Thoracic aorta (tissue), 2 donors: ENCODE measurements around the gene TMEM270. TPM values are rescaled to one million over a fixed set of nuclear protein-coding genes. Genes with fewer than 3 reads are reported as not detected.

ENCODE experiments used
- ATAC-seq: fragments of 150-250 bp; one replicate; pipeline ENCODE4 v1.8.0; 2017; ENCODE audit warnings: low read depth; ENCODE audit not compliant: insufficient number of reproducible peaks, low FRiP score
- DNase-seq: peaks from one replicate; pipeline ENCODE4 v3.0.0-alpha.2; 2020; ENCODE audit warnings: low spot score
- H3K27ac ChIP-seq, 2 donors: fragments of 200-600 bp; sonication (generic); 1 replicate in 1 of 2; 2 replicates in 1 of 2; pipeline ENCODE4 v1.5.1; 2016; ENCODE audit warnings: mild to moderate bottlenecking in 2 of 2, moderate library complexity in 2 of 2
- H3K27me3 ChIP-seq: fragments of 200-600 bp; sonication (generic); replicated peaks from 2 replicates; pipeline ENCODE4 v1.6.0; 2016; ENCODE audit warnings: mild to moderate bottlenecking; ENCODE audit not compliant: insufficient read depth
- H3K36me3 ChIP-seq: fragments of 200-600 bp; sonication (generic); one replicate; pipeline ENCODE4 v1.5.1; 2016
- H3K4me1 ChIP-seq, 2 donors: fragments of 200-600 bp; sonication (generic); 1 replicate in 1 of 2; 2 replicates in 1 of 2; pipeline versions ENCODE4 v1.5.1 to v1.6.0; 2016; ENCODE audit warnings: low read depth in 2 of 2, mild to moderate bottlenecking in 1 of 2; ENCODE audit not compliant: control insufficient read depth in 1 of 2
- H3K4me3 ChIP-seq: fragments of 200-600 bp; sonication (generic); 2 replicates; pipeline ENCODE4 v1.5.1; 2016; ENCODE audit warnings: mild to moderate bottlenecking
- H3K9me3 ChIP-seq: fragments of 200-600 bp; sonication (generic); 2 replicates; pipeline ENCODE4 v1.5.1; 2016
- CTCF ChIP-seq: fragments of 200-600 bp; sonication (generic); IDR thresholded peaks from one replicate; pipeline ENCODE4 v1.5.1; 2019; ENCODE audit warnings: antibody characterized with exemption
- total RNA-seq, 2 donors: library from RNA; depleted of rRNA; stranded (reverse); fragments of >200 nt; gene quantifications; one replicate each; pipeline versions ENCODE4 v1.1.0 to v1.2.3, GENCODE V29; 2016

TMEM270 gene
- total RNA-seq, 2 donors from 2014 or later, result not detected

DNA sequence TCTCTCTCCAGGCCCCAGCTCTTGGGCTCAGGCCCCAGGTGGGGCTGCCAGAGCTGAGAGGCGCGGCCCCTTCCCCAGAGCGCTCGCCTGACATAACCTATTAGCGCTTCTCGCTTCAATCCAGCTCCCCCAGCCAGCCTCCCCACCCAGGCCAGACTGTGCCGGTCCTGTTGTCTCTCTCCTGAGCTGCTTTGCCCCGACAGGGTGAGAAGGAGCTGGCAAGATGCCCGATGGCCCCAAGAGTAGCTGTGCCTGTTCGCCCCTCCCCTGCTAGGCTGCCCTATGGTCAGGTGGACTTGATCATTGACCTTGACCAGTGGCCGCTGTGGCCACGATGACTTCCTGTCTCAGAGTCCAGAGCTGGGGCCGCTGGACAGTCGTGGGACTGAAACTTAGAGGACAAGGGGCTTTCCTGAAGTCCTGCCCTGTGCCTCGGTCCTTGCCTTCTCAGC is 9.1 kb downstream of the TMEM270 start:
- Histone ChIP-seq H3K9me3 (no peaks in the 10 kb centered on the region), H3K27me3 (no peaks in the 10 kb centered on the region), H3K27ac (peak overlapping the region; percentile 93 to 96), H3K4me3 (no peak overlapping the region), H3K4me1 (peaks cover 25 to 63% of the 10 kb centered on the region in 2 donors), H3K36me3 (no peaks in the 10 kb centered on the region)
- no peak for DNase-seq
- no peak for ATAC-seq
- no peak for TF ChIP-seq CTCF

GRCh38 chr7:73871163-73872011 is 10.4 kb downstream of the TMEM270 start:
- ATAC-seq (no peak), DNase-seq (no peak)
- H3K27me3 ChIP-seq, result no peaks in the 10 kb centered on the region
- peak overlapping the region; percentile 93 to 96 for H3K27ac ChIP-seq
- no peak for TF ChIP-seq CTCF
- H3K4me1 ChIP-seq, result peaks cover 25 to 63% of the 10 kb centered on the region in 2 donors
- H3K9me3 ChIP-seq, result no peaks in the 10 kb centered on the region
- H3K36me3 ChIP-seq, result no peaks in the 10 kb centered on the region
- no peak overlapping the region for H3K4me3 ChIP-seq

GRCh38 chr7:73872056-73872908 is 11.3 kb downstream of the TMEM270 start:
- peaks cover 25 to 71% of the 10 kb centered on the region in 2 donors for H3K4me1 ChIP-seq
- no peaks in the 10 kb centered on the region for H3K9me3 ChIP-seq
- peak overlapping the region; percentile 93 to 96 for H3K27ac ChIP-seq
- DNase-seq (no peak), ATAC-seq (no peak)
- no peak overlapping the region for H3K4me3 ChIP-seq
- no peaks in the 10 kb centered on the region for H3K36me3 ChIP-seq
- H3K27me3 ChIP-seq, result no peaks in the 10 kb centered on the region
- no peak for TF ChIP-seq CTCF

GRCh38 chr7:73876361-73876760 is 15.4 kb downstream of the TMEM270 start:
- Histone ChIP-seq H3K9me3 (no peaks in the 10 kb centered on the region), H3K36me3 (no peaks in the 10 kb centered on the region), H3K4me1 (peaks cover 22 to 62% of the 10 kb centered on the region in 2 donors), H3K4me3 (no peak overlapping the region), H3K27me3 (no peaks in the 10 kb centered on the region), H3K27ac (peak overlapping the region in 1 of 2 donors; percentile 37)
- ATAC-seq, result no peak
- no peak for DNase-seq
- TF ChIP-seq CTCF, result no peak

DNA sequence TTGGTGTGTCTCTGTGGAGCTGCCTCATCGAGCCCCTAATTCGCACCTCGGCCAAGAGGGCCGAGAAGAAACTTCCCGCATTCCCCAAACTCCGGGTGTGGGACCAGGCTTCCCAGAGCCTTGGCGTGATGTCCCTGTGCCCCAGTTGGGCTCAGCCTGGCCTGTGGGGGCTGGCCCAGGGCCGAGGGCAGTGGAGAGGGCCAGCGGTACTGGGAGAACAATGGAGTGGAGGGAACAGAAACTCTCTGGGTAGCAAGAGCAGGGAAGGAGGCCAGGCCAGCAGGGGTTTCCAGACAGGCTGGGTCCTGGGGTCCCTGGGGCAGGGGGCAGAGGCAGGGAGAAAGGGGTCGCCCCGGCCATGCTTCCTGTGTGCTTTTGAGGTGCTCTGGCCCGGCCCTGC is 16.0 kb downstream of the TMEM270 start:
- no peak for DNase-seq
- Histone ChIP-seq H3K4me3 (no peak overlapping the region), H3K27me3 (no peaks in the 10 kb centered on the region), H3K36me3 (no peaks in the 10 kb centered on the region), H3K4me1 (peaks cover 27 to 62% of the 10 kb centered on the region in 2 donors), H3K27ac (peak overlapping the region; percentile 10 to 51), H3K9me3 (no peaks in the 10 kb centered on the region)
- no peak for ATAC-seq
- TF ChIP-seq CTCF, result no peak
